Measurements from ENCODE around the gene EMC9.

GRCh38 chr14:24093901-24094840 lies 47.2 kb downstream of the EMC9 start, which contains the start of gene PCK2:
- TF ChIP-seq CTCF (IDR thresholded peaks at IDR 0.05; ENCODE audit: borderline replicate concordance, extremely low read depth, low read length, poor library complexity, severe bottlenecking) (no peak), EZH2 (IDR thresholded peaks at IDR 0.05; ENCODE audit: borderline replicate concordance, low read depth, low read length, severe bottlenecking) (no peak)

Measured in DND-41 (cell line).